HepG2 (cell line): ENCODE results near the gene TOM1L2. TPM values are rescaled to one million over a fixed set of nuclear protein-coding genes. Genes with fewer than 3 reads are reported as not detected.

Experiments
- ATAC-seq: fragments of 200-7000 bp; cut with Tn5 transposase; 3 replicates; pipeline ENCODE4 v1.9.1; 2020; ENCODE audit warnings: mild to moderate bottlenecking, moderate library complexity
- BruUV-seq: library from RNA; stranded (reverse); fragments of 400-500 nt; replicated peaks from 2 replicates; lab custom pipeline; 2021; lab: Mats Ljungman, UMichigan
- CTCF ChIA-PET: fragments of 300-600 bp; formaldehyde crosslinking; extraction: SDS; loops from one replicate; lab custom pipeline; 2021; ENCODE audit warnings: low total read pairs, inconsistent platforms, low intra/inter-chr PET ratio; lab: Yijun Ruan, JAX
- POLR2A ChIA-PET: fragments of 350-600 bp; sonication (Branson Sonifier 250); formaldehyde crosslinking; loops from one replicate; lab custom pipeline; 2020; ENCODE audit warnings: antibody characterized with exemption, inconsistent platforms; lab: Yijun Ruan, JAX
- DNase-seq: peaks from one replicate; pipeline ENCODE4 v3.0.0-alpha.2; 2015; ENCODE audit warnings: low spot score
- FAIRE-seq: peaks from 3 replicates; lab custom pipeline; 2011; peaks lifted over from hg19 to GRCh38; lab: Jason Lieb, UNC
- H2AFZ ChIP-seq: one replicate; pipeline ENCODE4 v1.6.1; 2011; ENCODE audit warnings: low read length, inconsistent platforms
- H3K27ac ChIP-seq: fragments of 300-600 bp; 3 replicates; pipeline ENCODE4 v1.8.0; 2011; ENCODE audit warnings: mixed run types, mild to moderate bottlenecking, mixed read lengths, low read length, inconsistent platforms; ENCODE audit not compliant: insufficient read depth; ENCODE audit errors: extremely low read length
- H3K27me3 ChIP-seq, 2 experiments: fragments of 200-600 bp in 1 of 2; 2 replicates in 1 of 2; 3 replicates in 1 of 2; pipeline versions ENCODE4 v1.6.0 to v1.8.0; 2011; ENCODE audit warnings: low read length in 2 of 2, mild to moderate bottlenecking in 2 of 2, moderate library complexity in 2 of 2, inconsistent platforms in 1 of 2; ENCODE audit not compliant: insufficient read depth in 2 of 2, control insufficient read depth in 1 of 2
- H3K36me3 ChIP-seq, 2 experiments: fragments of 200-600 bp in 1 of 2; replicated peaks in 1 of 2; 2 replicates in 1 of 2; 3 replicates in 1 of 2; pipeline versions ENCODE4 v1.5.1 to v1.8.0; 2011; ENCODE audit warnings: low read length in 2 of 2, inconsistent platforms in 1 of 2; ENCODE audit not compliant: insufficient read depth in 2 of 2, control insufficient read depth in 1 of 2
- H3K4me1 ChIP-seq: 2 replicates; pipeline ENCODE4 v1.5.1; 2012; ENCODE audit warnings: low read length, inconsistent platforms; ENCODE audit not compliant: insufficient read depth
- H3K4me2 ChIP-seq: 2 replicates; pipeline ENCODE4 v1.6.0; 2011; ENCODE audit warnings: low read depth, low read length, inconsistent platforms
- H3K4me3 ChIP-seq, 3 experiments: fragments of 200-600 bp in 1 of 3; sonication (generic), shearing (Covaris generic) in 1 of 3; replicated peaks in 1 of 3; 2 replicates each; pipeline ENCODE4 v1.5.1; 2011 to 2016; ENCODE audit warnings: low read length in 3 of 3, inconsistent platforms in 2 of 3, low read depth in 2 of 3, mild to moderate bottlenecking in 2 of 3, control low read depth in 1 of 3, mixed read lengths in 1 of 3; ENCODE audit not compliant: insufficient read depth in 1 of 3
- H3K79me2 ChIP-seq: one replicate; pipeline ENCODE4 v1.6.1; 2011; ENCODE audit warnings: low read length, inconsistent platforms; ENCODE audit not compliant: insufficient read depth
- H3K9ac ChIP-seq: 2 replicates; pipeline ENCODE4 v1.6.0; 2011; ENCODE audit warnings: mild to moderate bottlenecking, low read depth, low read length, inconsistent platforms; ENCODE audit not compliant: insufficient read depth
- H3K9me3 ChIP-seq: 2 replicates; pipeline ENCODE4 v1.5.1; 2012; ENCODE audit warnings: mild to moderate bottlenecking, low read length
- H4K20me1 ChIP-seq: 2 replicates; pipeline ENCODE4 v1.6.0; 2011; ENCODE audit warnings: inconsistent platforms, mild to moderate bottlenecking, low read length, moderate library complexity; ENCODE audit not compliant: insufficient read depth
- ATF1 ChIP-seq: IDR thresholded peaks from 2 replicates; pipeline ENCODE4 v1.6.1; 2016; ENCODE audit warnings: mild to moderate bottlenecking, control low read depth
- DNMT3B ChIP-seq: conservative IDR thresholded peaks from 2 replicates; pipeline ENCODE4 v1.6.1; 2016; ENCODE audit warnings: missing biosample characterization, control low read depth
- DRAP1 ChIP-seq: IDR thresholded peaks from 2 replicates; pipeline ENCODE4 v1.6.1; 2016; ENCODE audit warnings: missing genetic modification reagents, missing compliant biosample characterization
- FOXO4 ChIP-seq: sonication (generic); formaldehyde crosslinking; conservative IDR thresholded peaks from 2 replicates; pipeline ENCODE4 v1.8.1; 2023; ENCODE audit warnings: missing genetic modification reagents
- JUN ChIP-seq: sonication (generic); formaldehyde crosslinking; IDR thresholded peaks from 2 replicates; pipeline ENCODE4 v1.4.0; 2020; ENCODE audit warnings: mild to moderate bottlenecking, missing genetic modification reagents
- NFE2L2 ChIP-seq: fragments of 150-350 bp; IDR thresholded peaks from 2 replicates; pipeline ENCODE4 v1.6.1; 2014; ENCODE audit warnings: low read length
- RCOR2 ChIP-seq: IDR thresholded peaks from 2 replicates; pipeline ENCODE4 v1.6.1; 2016; ENCODE audit warnings: missing biosample characterization, missing genetic modification reagents
- SKIL ChIP-seq: sonication (generic); formaldehyde crosslinking; IDR thresholded peaks from 2 replicates; pipeline ENCODE4 v1.8.0; 2022; ENCODE audit warnings: missing genetic modification reagents, mild to moderate bottlenecking, moderate library complexity, borderline replicate concordance
- SP4 ChIP-seq: sonication (generic); formaldehyde crosslinking; IDR thresholded peaks from 2 replicates; pipeline ENCODE4 v1.8.1; 2023; ENCODE audit warnings: mild to moderate bottlenecking, missing genetic modification reagents
- THAP11 ChIP-seq: IDR thresholded peaks from 2 replicates; pipeline ENCODE4 v1.6.1; 2016; ENCODE audit warnings: missing biosample characterization, missing genetic modification reagents
- ZBTB4 ChIP-seq: sonication (generic); formaldehyde crosslinking; IDR thresholded peaks from 2 replicates; pipeline ENCODE4 v1.4.0; 2020; ENCODE audit warnings: missing genetic modification reagents, mild to moderate bottlenecking, borderline replicate concordance
- ZBTB42 ChIP-seq: sonication (generic); formaldehyde crosslinking; IDR thresholded peaks from 2 replicates; pipeline ENCODE4 v1.5.0; 2020; ENCODE audit warnings: mild to moderate bottlenecking, missing genetic modification reagents
- ZNF260 ChIP-seq: sonication (generic); formaldehyde crosslinking; IDR thresholded peaks from 2 replicates; pipeline ENCODE4 v1.4.0; 2020; ENCODE audit warnings: missing genetic modification reagents, low read depth, mild to moderate bottlenecking, borderline replicate concordance
- ZNF468 ChIP-seq: sonication (generic); formaldehyde crosslinking; IDR thresholded peaks from 2 replicates; pipeline ENCODE4 v1.8.0; 2022; ENCODE audit warnings: mild to moderate bottlenecking, moderate library complexity, missing genetic modification reagents
- ZNF7 ChIP-seq: IDR thresholded peaks from 2 replicates; pipeline ENCODE4 v1.6.1; 2016; ENCODE audit warnings: missing biosample characterization, missing genetic modification reagents
- WGBS: methylation state at CpG from one replicate; pipeline ENCODE4 v1.1.6; 2017; ENCODE audit warnings: low lambda C conversion rate; 5-methylcytosine and 5-hydroxymethylcytosine counted together
- in situ Hi-C: cut with HindIII; loops from 2 replicates; pipeline ENCODE4 v1.10.0; 2017; ENCODE audit warnings: low pct_unique_long_range_greater_than_20kb; ENCODE audit not compliant: extremely low pct_ligation_motif_present
- intact Hi-C: fragments of 100-400 bp; cut with micrococcal nuclease; formaldehyde crosslinking; loops from one replicate; pipeline ENCODE4 v1.10.0; 2022; ENCODE audit not compliant: unreplicated experiment
- polyA plus RNA-seq, 8 experiments: library from polyadenylated mRNA; depleted of rRNA in 3 of 8; stranded (reverse) in 7 of 8; unstranded in 1 of 8; fragments of >200 nt; fragmentation: Illumina TruSeq in 4 of 8; extraction: Trizol in 4 of 8; gene quantifications; 2 replicates each; pipeline versions ENCODE4 v1.2.1 to v1.2.3, GENCODE V29; 2011 to 2016; ENCODE audit warnings: low read depth in 4 of 8, missing spikeins in 1 of 8, mixed read lengths in 1 of 8; ENCODE audit not compliant: insufficient read depth in 1 of 8
- total RNA-seq, 5 experiments: library from RNA; depleted of rRNA; stranded (reverse); fragments of >200 nt; fragmentation: Illumina TruSeq; extraction: Trizol; gene quantifications; 2 replicates each; pipeline ENCODE4 v1.2.3, GENCODE V29; 2016; ENCODE audit warnings: low read depth in 1 of 5

The TOM1L2 gene
- total and polyA plus RNA-seq, 2 of the 13 experiments (the other 11 are each of a cell fraction or from before 2014, with no cell fraction given), result 4.7 to 7.4 TPM

- no peak for TF ChIP-seq JUN
- TF ChIP-seq SKIL (CRISPR knock-in tag), result no peak
- TF ChIP-seq RCOR2 (CRISPR knock-in tag), result no peak
- TF ChIP-seq ZNF468 (CRISPR knock-in tag), result no peak
- TF ChIP-seq ZBTB42 (CRISPR knock-in tag), result no peak
- no peak for TF ChIP-seq DRAP1 (CRISPR knock-in tag)
- no peak for TF ChIP-seq ATF1
- TF ChIP-seq THAP11 (CRISPR knock-in tag), result no peak
- TF ChIP-seq ZNF7 (CRISPR knock-in tag), result no peak
- TF ChIP-seq, all 625 proteins: peak for 0
These were observed 125.0 kb downstream of the TOM1L2 start (continued) for GRCh38 chr17:17847118-17847689.

GRCh38 chr17:17846645-17847044 is 125.6 kb downstream of the TOM1L2 start:
- intact Hi-C loops, result no loop called here
- no peak for DNase-seq
- Histone ChIP-seq H3K27ac (no peak overlapping the region), H3K4me1 (peaks cover 62% of the 10 kb centered on the region), H3K9ac (no peak overlapping the region), H3K4me3 (no peak overlapping the region), H3K36me3 (no peaks in the 10 kb centered on the region), H3K4me2 (no peak overlapping the region), H3K79me2 (no peaks in the 10 kb centered on the region), H2AFZ (no peak overlapping the region), H3K9me3 (no peaks in the 10 kb centered on the region), H3K27me3 (no peaks in the 10 kb centered on the region; a peak in 2 of 5 replicates), H4K20me1 (no peaks in the 10 kb centered on the region)
- no CpG with 5 or more reads among the region's 8 CpGs for WGBS
- CTCF ChIA-PET, result no interaction called here
- in situ Hi-C loops, result no loop called here
- TF ChIP-seq SP4 (CRISPR knock-in tag) (no peak), DNMT3B (CRISPR knock-in tag) (no peak), ZNF260 (no peak), NFE2L2 (no peak), ZBTB4 (CRISPR knock-in tag) (no peak), FOXO4 (CRISPR knock-in tag) (no peak)
- no TSS peak for BruUV-seq
- POLR2A ChIA-PET, result interaction anchor here (6.4 kb wide), 1 partner anchor 9 kb away, joined by 51 read pairs; the partner anchor contains the start of gene SREBF1
- no peak for FAIRE-seq
- no peak for ATAC-seq
